SKM-1 (cell line): ENCODE data around the gene DFFA.
"Not testable (repeated sequence)": the region's sequence is repeated elsewhere in the genome, so short reads cannot be mapped to it uniquely, and the experiment has no call there.

ENCODE experiments used
- DNase-seq: peaks from one replicate; lab custom pipeline; 2025; ENCODE audit not compliant: unreplicated experiment; lab: John Stamatoyannopoulos, UW

Gene DFFA

GRCh38 chr1:10467078-10467477 is 5.3 kb downstream of the DFFA start:
- no peak for DNase-seq

GRCh38 chr1:10459184-10459583 is 13.1 kb downstream of the DFFA start:
- DNase-seq, result no peak

- DNase-seq, result no peak
Measured at GRCh38 chr1:10457875-10458274, 14.5 kb downstream of the DFFA start.

- not testable (repeated sequence) for DNase-seq
Measured at GRCh38 chr1:10457462-10457861, 14.9 kb downstream of the DFFA start.

- no peak for DNase-seq
Measured at GRCh38 chr1:10456661-10457060, 15.7 kb downstream of the DFFA start.

DNA sequence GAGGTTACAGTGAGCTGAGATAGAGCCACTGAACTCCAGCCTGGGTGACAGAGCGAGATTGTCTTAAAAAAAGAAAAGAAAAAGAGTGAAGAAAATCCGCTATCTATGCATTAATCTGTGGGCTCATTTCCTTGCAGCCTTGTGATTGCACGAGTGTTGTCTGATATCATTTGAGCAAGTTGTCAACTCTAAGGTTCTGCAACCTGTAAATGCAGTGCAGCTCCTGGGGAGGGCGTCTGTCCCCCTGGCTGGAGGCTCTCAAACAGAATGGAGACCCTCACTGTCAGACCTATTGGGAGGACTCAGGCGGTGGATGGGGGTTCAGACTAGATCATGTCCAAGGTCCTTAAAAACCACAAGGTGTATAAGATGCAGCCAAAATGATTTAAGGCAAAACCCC is 16.3 kb downstream of the DFFA start:
- no peak for DNase-seq

DNA sequence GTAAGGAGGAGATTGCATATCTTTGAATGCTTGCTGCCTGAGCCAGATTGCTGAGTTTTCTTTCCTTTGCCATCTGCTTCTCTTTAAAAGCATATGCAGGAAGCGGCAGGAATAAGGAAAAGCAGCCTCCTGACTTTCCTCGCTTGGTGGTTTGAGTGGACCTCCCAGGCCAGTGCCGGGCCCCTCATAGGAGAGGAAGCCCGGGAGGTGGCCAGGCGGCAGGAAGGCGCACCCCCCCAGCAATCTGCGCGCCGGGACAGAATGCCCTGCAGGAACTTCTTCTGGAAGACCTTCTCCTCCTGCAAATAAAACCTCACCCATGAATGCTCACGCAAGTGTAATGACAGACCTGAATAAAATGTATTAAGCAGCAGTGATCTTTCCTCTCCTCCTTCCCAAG is 21.0 kb downstream of the DFFA start:
- DNase-seq, result no peak

- no peak for DNase-seq
Measured at GRCh38 chr1:10450836-10451235, 21.5 kb downstream of the DFFA start.

GRCh38 chr1:10450156-10450814 is 22.0 kb downstream of the DFFA start:
- DNase-seq, result no peak

- no peak for DNase-seq
Measured at GRCh38 chr1:10449751-10450150, 22.6 kb downstream of the DFFA start, which contains the start of gene CORT. CORT (plus strand) TSS chr1:10450031; CDS start chr1:10450224, 193 bp downstream.

DNA sequence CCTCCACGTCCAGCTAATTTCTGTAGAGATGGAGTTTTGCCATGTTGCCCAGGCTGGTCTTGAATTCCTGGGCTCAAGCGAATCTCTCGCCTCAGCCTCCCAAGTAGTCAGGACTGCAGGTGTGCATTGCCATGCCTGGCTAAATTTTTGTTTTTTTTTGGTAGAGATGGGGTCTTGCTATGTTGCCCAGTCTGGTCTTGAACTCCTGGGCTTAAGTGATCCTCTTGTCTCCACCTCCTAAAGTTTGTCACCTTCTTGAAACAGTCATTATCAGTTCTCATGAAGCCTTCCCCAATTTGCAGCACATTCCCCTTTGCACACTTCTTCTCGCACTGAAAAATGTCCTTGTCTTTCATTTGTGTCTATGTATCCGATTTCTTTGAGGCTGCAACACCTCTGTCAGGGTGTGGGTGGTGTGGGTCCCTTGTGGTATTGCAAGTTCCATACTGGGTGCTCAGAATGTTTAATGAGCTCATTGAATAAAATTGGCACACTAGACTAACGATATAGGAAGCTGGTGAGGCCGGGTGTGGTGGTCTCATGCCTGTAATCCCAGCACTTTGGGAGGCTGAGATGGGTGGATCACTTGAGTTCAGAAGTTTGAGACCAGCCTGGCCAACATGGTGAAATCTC is 25.4 kb downstream of the DFFA start:
- no peak for DNase-seq

GRCh38 chr1:10444795-10445397 is 27.4 kb downstream of the DFFA start:
- no peak for DNase-seq

- no peak for DNase-seq
Measured at GRCh38 chr1:10444248-10444647, 28.1 kb downstream of the DFFA start.

- DNase-seq, result no peak
Measured at GRCh38 chr1:10440794-10441193, 31.5 kb downstream of the DFFA start.

DNA sequence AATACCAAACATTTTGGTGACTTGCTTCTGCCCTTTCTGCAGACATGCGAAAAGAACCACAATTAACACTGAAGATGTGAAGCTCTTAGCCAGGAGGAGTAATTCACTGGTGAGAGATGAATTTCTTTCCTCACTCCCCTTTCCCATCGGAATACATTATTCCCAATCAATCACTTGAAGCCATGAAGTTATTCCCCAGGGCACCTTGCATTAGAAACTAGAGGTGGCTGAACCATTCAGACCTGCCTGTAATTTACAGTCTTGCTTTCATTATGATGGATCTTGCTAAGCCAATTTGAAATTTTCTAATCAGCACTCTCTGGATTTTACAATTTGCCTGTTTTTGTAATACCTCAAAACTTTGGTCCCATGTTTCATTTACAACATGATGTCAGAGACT is 32.0 kb downstream of the DFFA start:
- no peak for DNase-seq

DNA sequence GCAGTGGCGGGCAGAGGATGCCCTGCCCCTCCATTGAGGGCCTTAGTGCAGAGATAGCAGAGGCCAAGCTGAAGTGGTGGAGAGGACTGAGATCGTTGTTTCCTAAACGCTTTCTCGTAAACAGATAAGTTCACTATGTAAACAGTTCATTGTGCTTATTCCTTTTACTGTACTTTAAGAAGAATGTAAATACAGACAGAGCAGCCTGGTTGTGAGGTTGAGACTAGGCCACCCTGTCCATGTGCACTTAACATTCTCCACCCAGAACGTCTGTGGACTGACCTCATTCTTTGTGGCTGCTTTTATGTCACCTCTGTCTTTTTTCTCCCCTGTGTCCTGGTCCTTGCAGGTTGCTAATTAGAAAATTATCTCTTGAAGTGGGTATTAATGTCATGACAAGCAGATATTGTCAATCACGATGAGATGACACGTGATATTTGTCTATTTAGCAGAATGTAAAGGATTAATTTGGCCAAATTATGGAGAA is 33.6 kb downstream of the DFFA start:
- DNase-seq, result no peak

DNA sequence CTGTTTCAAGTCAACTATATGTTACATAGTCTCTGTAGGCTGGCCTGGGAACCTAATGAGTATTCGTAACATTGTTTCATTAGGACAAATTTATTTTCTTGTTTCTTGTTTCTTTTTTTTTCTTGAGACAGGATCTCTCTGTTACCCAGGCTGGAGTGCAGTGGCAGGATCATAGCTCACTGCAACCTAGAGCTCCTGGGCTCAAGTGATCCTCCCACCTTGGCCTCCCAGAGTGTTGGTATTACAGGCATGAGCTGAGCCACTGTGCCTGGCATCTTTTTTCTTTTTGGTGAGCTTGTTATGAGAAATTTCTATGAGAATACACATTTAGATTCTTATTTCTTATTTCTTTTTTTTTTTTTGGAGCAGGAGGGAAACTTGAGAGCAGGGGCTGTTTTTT is 35.3 kb downstream of the DFFA start:
- DNase-seq, result no peak

DNA sequence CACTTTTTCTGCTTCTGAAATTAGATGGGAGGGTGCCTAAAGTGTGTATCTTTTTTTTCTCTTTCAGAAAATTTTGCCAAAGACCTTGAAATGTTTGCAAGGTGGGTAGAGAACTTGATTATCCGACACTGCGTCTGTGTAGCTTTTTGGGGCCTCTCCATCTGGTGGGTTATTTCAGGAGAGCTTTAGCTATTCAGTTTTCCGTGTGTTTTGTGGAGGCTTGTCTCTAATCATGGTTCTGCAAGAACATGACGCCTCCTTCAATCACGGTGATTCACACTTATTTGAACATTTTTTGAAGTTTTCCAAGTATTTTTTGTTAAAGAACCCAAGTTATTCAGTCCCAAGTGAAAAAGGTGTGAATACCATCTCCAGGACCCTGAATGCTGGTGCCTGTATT is 37.7 kb downstream of the DFFA start:
- DNase-seq, result no peak

DNA sequence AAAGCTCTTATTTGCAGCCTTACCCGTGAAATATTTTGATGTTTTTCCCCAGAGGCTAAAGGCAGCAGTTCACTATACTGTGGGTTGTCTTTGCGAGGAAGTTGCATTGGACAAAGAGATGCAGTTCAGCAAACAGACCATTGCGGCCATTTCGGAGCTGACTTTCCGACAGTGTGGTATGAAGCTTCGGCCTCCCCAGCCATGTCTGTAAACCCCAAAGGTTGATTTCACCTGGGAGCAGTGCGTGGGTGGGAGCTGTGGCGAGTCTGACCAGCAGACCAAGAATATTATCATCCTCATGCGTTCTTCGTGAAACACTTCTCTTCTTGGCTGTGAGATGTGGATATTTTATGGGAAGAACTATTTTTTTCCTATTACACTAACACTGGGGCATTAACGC is 38.5 kb downstream of the DFFA start:
- no peak for DNase-seq

DNA sequence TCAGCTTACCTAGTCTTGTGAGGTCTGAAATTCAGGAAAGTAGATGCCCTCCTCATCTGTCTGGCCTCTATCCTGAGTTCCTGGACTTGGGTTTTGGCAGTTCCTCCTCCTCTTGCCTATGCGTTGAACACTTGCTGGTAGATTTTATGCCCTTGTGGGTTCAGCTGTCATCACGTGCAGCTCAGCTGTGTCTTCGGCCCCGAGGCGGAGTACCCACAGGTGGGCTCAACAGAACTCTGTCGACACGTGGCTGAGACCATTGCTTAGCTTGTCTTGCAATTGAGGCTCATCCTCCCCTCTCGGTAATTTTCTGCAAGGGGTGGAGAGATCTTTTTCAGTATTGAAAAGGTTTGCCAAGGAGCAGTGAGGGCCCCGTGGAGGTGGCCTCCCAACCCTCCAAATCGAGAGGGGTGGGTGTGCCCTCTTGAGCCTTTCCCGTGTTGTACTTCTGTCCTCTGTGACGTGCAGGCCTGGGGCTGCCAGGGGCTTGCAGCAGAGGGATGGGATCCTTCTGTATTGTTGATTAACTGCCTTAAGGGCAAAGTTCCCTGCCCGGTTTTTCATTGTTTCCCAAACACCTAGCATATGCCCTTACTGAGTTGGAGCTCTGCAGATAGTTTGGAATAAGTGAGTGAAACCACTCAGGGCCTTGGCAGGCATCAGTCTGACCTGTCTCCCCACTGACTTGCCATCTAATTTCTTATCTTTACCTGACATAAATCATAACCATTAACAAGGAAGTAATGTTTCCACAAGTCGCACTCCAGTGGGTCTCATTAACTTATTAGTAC is 39.2 kb downstream of the DFFA start:
- no peak for DNase-seq

GRCh38 chr1:10431070-10431730 is 41.1 kb downstream of the DFFA start:
- no peak for DNase-seq
